Measurements from ENCODE around the gene GALK2. TPM values are rescaled to one million over a fixed set of nuclear protein-coding genes. Genes with fewer than 3 reads are reported as not detected.
"Not testable (repeated sequence)": the region's sequence is repeated elsewhere in the genome, so short reads cannot be mapped to it uniquely, and the experiment has no call there.

The GALK2 gene
- total and polyA plus RNA-seq, 2 experiments from 2014 or later: 11.5 to 23.0 TPM

- not testable (repeated sequence) for H3K27me3 Mint-ChIP-seq (ENCODE audit: insufficient read depth, low read depth, poor library complexity); H3K27ac Mint-ChIP-seq; H3K4me3 Mint-ChIP-seq
Observed at GRCh38 chr15:49354439-49354838, 184.4 kb downstream of the GALK2 start.

GRCh38 chr15:49361370-49361769, 191.3 kb downstream of the GALK2 start:
- Mint-ChIP-seq H3K9me3 (no peaks in the 10 kb centered on the region), H3K4me3 (no peak overlapping the region), H3K27ac (no peak overlapping the region), H3K27me3 (ENCODE audit: insufficient read depth, low read depth, poor library complexity) (no peaks in the 10 kb centered on the region), H3K36me3 (ENCODE audit: low read depth) (no peaks in the 10 kb centered on the region), H3K4me1 (no peaks in the 10 kb centered on the region; the same call in 2 of the 3 replicates)
- ATAC-seq (no peak), DNase-seq (ENCODE audit: low spot score) (no peak)
- Histone ChIP-seq H3K4me3 (no peak overlapping the region), H3K27ac (ENCODE audit: low read depth) (no peak overlapping the region), H3F3A (replicated peaks; ENCODE audit: low read depth) (no peaks in the 10 kb centered on the region), H4K20me1 (replicated peaks; ENCODE audit: insufficient read depth) (no peaks in the 10 kb centered on the region), H3K4me2 (no peak overlapping the region), H3K36me3 (ENCODE audit: insufficient read depth) (no peaks in the 10 kb centered on the region), H3K9me2 (ENCODE audit: insufficient read depth) (peaks cover 6% of the 10 kb centered on the region; the same call in 1 of the 2 replicates), H3K4me1 (ENCODE audit: insufficient read depth) (no peaks in the 10 kb centered on the region), H3K79me2 (replicated peaks; ENCODE audit: insufficient read depth) (no peaks in the 10 kb centered on the region), H2AFZ (no peak overlapping the region), H3K27me3 (ENCODE audit: insufficient read depth) (no peaks in the 10 kb centered on the region)
- no peak for TF ChIP-seq POLR2AphosphoS5 (IDR thresholded peaks at IDR 0.05; ENCODE audit: low read depth)
- no peak for TF ChIP-seq REST (IDR thresholded peaks at IDR 0.05; ENCODE audit: unreplicated experiment)
- no peak for TF ChIP-seq STAT1 (IDR thresholded peaks at IDR 0.05; ENCODE audit: unreplicated experiment)
- no peak for TF ChIP-seq EZH2 (IDR thresholded peaks at IDR 0.05; ENCODE audit: low read depth, unreplicated experiment)
- TF ChIP-seq ZNF114 (CRISPR knock-in tag; IDR thresholded peaks at IDR 0.05): no peak
- no peak for TF ChIP-seq NANOG (IDR thresholded peaks at IDR 0.05; ENCODE audit: borderline replicate concordance)
- no peak for TF ChIP-seq CREB1 (CRISPR knock-in tag; IDR thresholded peaks at IDR 0.05; ENCODE audit: low read depth)
- no peak for TF ChIP-seq ETS1 (IDR thresholded peaks at IDR 0.05)
- TF ChIP-seq CTCF (conservative IDR thresholded peaks at IDR 0.05; ENCODE audit: low read depth in 2 of 2): no peak
- TF ChIP-seq EZH2phosphoT487 (IDR thresholded peaks at IDR 0.05; ENCODE audit: unreplicated experiment): no peak
- TF ChIP-seq ZNF331 (CRISPR knock-in tag; IDR thresholded peaks at IDR 0.05; ENCODE audit: low read depth): no peak

More at GRCh38 chr15:49354439-49354838, 184.4 kb downstream of the GALK2 start:
- H3K79me2 ChIP-seq (replicated peaks; ENCODE audit: insufficient read depth); H4K20me1 ChIP-seq (replicated peaks; ENCODE audit: insufficient read depth); H3K4me1 ChIP-seq (ENCODE audit: insufficient read depth); H3F3A ChIP-seq (replicated peaks; ENCODE audit: low read depth); H3K27ac ChIP-seq (ENCODE audit: low read depth); H3K4me2 ChIP-seq; H2AFZ ChIP-seq; H3K27me3 ChIP-seq (ENCODE audit: insufficient read depth); ATAC-seq; H3K4me1 Mint-ChIP-seq; DNase-seq (ENCODE audit: low spot score); H3K4me3 ChIP-seq; H3K36me3 ChIP-seq (ENCODE audit: insufficient read depth): not testable (repeated sequence)
- peaks cover 12% of the 10 kb centered on the region for H3K9me2 ChIP-seq (ENCODE audit: insufficient read depth)
- peaks cover 15% of the 10 kb centered on the region; the same call in 2 of the 3 replicates for H3K9me3 Mint-ChIP-seq
- H3K36me3 Mint-ChIP-seq (ENCODE audit: low read depth): peaks cover 13% of the 10 kb centered on the region
